Endothelial cell of umbilical vein (primary cell): Measurements from ENCODE around the gene GRIFIN. TPM values are rescaled to one million over a fixed set of nuclear protein-coding genes. Genes with fewer than 3 reads are reported as not detected.
A peak's percentile ranks its signal among the peaks of the same experiment; 100 is the strongest.

Experiments
- BruUV-seq: library from RNA; stranded (reverse); fragments of 400-500 nt; replicated peaks from 2 replicates; lab custom pipeline; 2021; lab: Mats Ljungman, UMichigan
- CTCF ChIA-PET: fragments of 300-600, 350-600 bp; sonication (Branson Sonifier 250); formaldehyde crosslinking; loops from one replicate; lab custom pipeline; 2021; ENCODE audit warnings: antibody characterized with exemption, inconsistent platforms; lab: Charles Lee
- POLR2A ChIA-PET: fragments of 300-600, 350-600 bp; sonication (Branson Sonifier 250); formaldehyde crosslinking; loops from one replicate; lab custom pipeline; 2021; ENCODE audit warnings: antibody characterized with exemption, inconsistent platforms; lab: Charles Lee
- DNase-seq: peaks from one replicate; pipeline ENCODE4 v3.0.0-alpha.2; 2011; ENCODE audit warnings: low read depth, low spot score
- FAIRE-seq: peaks from 2 replicates; lab custom pipeline; 2011; peaks lifted over from hg19 to GRCh38; lab: Jason Lieb, UNC
- H2AFZ ChIP-seq: 2 replicates; pipeline ENCODE4 v1.6.0; 2012; ENCODE audit warnings: low read depth, low read length, control low read depth, inconsistent platforms
- H3K27ac ChIP-seq: 2 replicates; pipeline ENCODE4 v1.5.1; 2011; ENCODE audit warnings: low read depth, mild to moderate bottlenecking, control low read depth, low read length, moderate library complexity; ENCODE audit not compliant: insufficient read depth
- H3K27me3 ChIP-seq, 2 experiments: 2 replicates each; pipeline versions ENCODE4 v1.6.0 to v1.6.1; 2011; ENCODE audit warnings: low read length in 2 of 2, mixed read lengths in 1 of 2; ENCODE audit not compliant: control insufficient read depth in 2 of 2, insufficient read depth in 2 of 2
- H3K36me3 ChIP-seq, 2 experiments: 2 replicates in 1 of 2; 3 replicates in 1 of 2; pipeline ENCODE4 v1.5.1; 2011; ENCODE audit warnings: low read length in 2 of 2, mild to moderate bottlenecking in 1 of 2, moderate library complexity in 1 of 2; ENCODE audit not compliant: control insufficient read depth in 2 of 2, insufficient read depth in 2 of 2; ENCODE audit errors: extremely low read depth in 1 of 2
- H3K4me1 ChIP-seq: 3 replicates; pipeline ENCODE4 v1.5.1; 2011; ENCODE audit warnings: mild to moderate bottlenecking, low read length; ENCODE audit not compliant: control insufficient read depth, insufficient read depth; ENCODE audit errors: extremely low read depth
- H3K4me2 ChIP-seq: 2 replicates; pipeline ENCODE4 v1.6.1; 2011; ENCODE audit warnings: low read length, control low read depth, mixed read lengths; ENCODE audit not compliant: insufficient read depth
- H3K4me3 ChIP-seq, 3 experiments: fragments of 200-600 bp in 1 of 3; sonication (generic), shearing (Covaris generic) in 1 of 3; replicated peaks in 1 of 3; 2 replicates each; pipeline ENCODE4 v1.5.1; 2011 to 2016; ENCODE audit warnings: control low read depth in 3 of 3, low read length in 3 of 3, mild to moderate bottlenecking in 2 of 3, inconsistent platforms in 1 of 3, low read depth in 1 of 3, moderate library complexity in 1 of 3; ENCODE audit not compliant: insufficient read depth in 1 of 3
- H3K79me2 ChIP-seq: 2 replicates; pipeline ENCODE4 v1.6.0; 2012; ENCODE audit warnings: low read length, inconsistent platforms; ENCODE audit not compliant: control insufficient read depth, insufficient read depth
- H3K9ac ChIP-seq: replicated peaks from 2 replicates; pipeline ENCODE3; 2011; ENCODE audit warnings: low read length, control low read depth; ENCODE audit not compliant: insufficient read depth; ENCODE audit errors: extremely low read depth
- H3K9me1 ChIP-seq: replicated peaks from 3 replicates; pipeline ENCODE4 v1.6.0; 2011; ENCODE audit warnings: mild to moderate bottlenecking, low read length; ENCODE audit not compliant: control insufficient read depth, insufficient read depth; ENCODE audit errors: extremely low read depth
- H3K9me3 ChIP-seq: replicated peaks from 2 replicates; pipeline ENCODE4 v1.5.1; 2012; ENCODE audit warnings: low read length, inconsistent platforms; ENCODE audit not compliant: control insufficient read depth, insufficient read depth
- H4K20me1 ChIP-seq: replicated peaks from 2 replicates; pipeline ENCODE3; 2011; ENCODE audit warnings: mild to moderate bottlenecking, low read length; ENCODE audit not compliant: control insufficient read depth, insufficient read depth; ENCODE audit errors: extremely low read depth
- CTCF ChIP-seq, 2 donors: IDR thresholded peaks; 1 replicate in 1 of 2; 2 replicates in 1 of 2; pipeline ENCODE4 v1.5.1; 2011; ENCODE audit warnings: low read length in 2 of 2, mild to moderate bottlenecking in 2 of 2, moderate library complexity in 2 of 2, control low read depth in 1 of 2, inconsistent platforms in 1 of 2, low read depth in 1 of 2; ENCODE audit not compliant: insufficient read depth in 1 of 2; ENCODE audit errors: extremely low read depth in 1 of 2
- EZH2 ChIP-seq: IDR thresholded peaks from 2 replicates; pipeline ENCODE4 v1.6.1; 2012; ENCODE audit warnings: borderline replicate concordance, low read depth, mild to moderate bottlenecking, moderate library complexity, low read length, inconsistent platforms; ENCODE audit not compliant: severe bottlenecking
- FOS ChIP-seq: IDR thresholded peaks from 2 replicates; pipeline ENCODE4 v1.6.1; 2011; ENCODE audit warnings: mild to moderate bottlenecking, low read length, moderate library complexity, borderline replicate concordance; ENCODE audit not compliant: insufficient read depth
- GATA2 ChIP-seq: IDR thresholded peaks from 2 replicates; pipeline ENCODE4 v1.7.0; 2011; ENCODE audit warnings: low read depth, mild to moderate bottlenecking, moderate library complexity, mixed read lengths, low read length; ENCODE audit not compliant: insufficient read length, insufficient read depth
- JUN ChIP-seq: IDR thresholded peaks from 2 replicates; pipeline ENCODE4 v1.6.1; 2011; ENCODE audit warnings: borderline replicate concordance, low read depth; ENCODE audit not compliant: insufficient read length, insufficient read depth
- MYC ChIP-seq: IDR thresholded peaks from one replicate; pipeline ENCODE4 v1.6.1; 2011; ENCODE audit warnings: mild to moderate bottlenecking, low read depth, low read length
- POLR2A ChIP-seq: IDR thresholded peaks from 2 replicates; pipeline ENCODE4 v1.6.1; 2012; ENCODE audit warnings: low read depth, mild to moderate bottlenecking, control low read depth, low read length
- POLR2AphosphoS5 ChIP-seq: IDR thresholded peaks from 2 replicates; pipeline ENCODE4 v1.6.1; 2012; ENCODE audit warnings: low read depth, mild to moderate bottlenecking, control low read depth, low read length, moderate library complexity; ENCODE audit not compliant: insufficient read depth
- dilution Hi-C: fragments of 300-500 bp; cut with MboI; formaldehyde crosslinking; loops from one replicate; pipeline ENCODE4 v1.15.0; 2019; ENCODE audit warnings: low sequenced_read_pairs; ENCODE audit not compliant: extremely low pct_ligation_motif_present
- intact Hi-C: fragments of 100-400 bp; cut with micrococcal nuclease; formaldehyde crosslinking; loops from one replicate; pipeline ENCODE4 v1.10.0; 2022
- polyA plus RNA-seq, 4 experiments: library from polyadenylated mRNA; depleted of rRNA in 3 of 4; stranded (reverse) in 3 of 4; unstranded in 1 of 4; fragments of >200 nt; gene quantifications; 2 replicates each; pipeline versions ENCODE4 v1.2.1 to v1.2.3, GENCODE V29; 2011 to 2012; ENCODE audit warnings: missing spikeins in 1 of 4
- total RNA-seq: library from RNA; stranded (reverse); gene quantifications from 2 replicates; pipeline ENCODE4 v1.2.3, GENCODE V29; 2021
- TF ChIP-seq, protein P1 (sequence below): IDR thresholded peaks from 2 replicates; pipeline ENCODE4 v1.6.1; 2011; ENCODE audit not compliant: insufficient read depth, insufficient read length

The GRIFIN gene
- total and polyA plus RNA-seq, 2 donors (not counting 3 experiments of a cell fraction or from before 2014, with no cell fraction given), result not detected

GRCh38 chr7:2465928-2466327, 10.3 kb downstream of the GRIFIN start:
- H3K27me3 ChIP-seq, result no peaks in the 10 kb centered on the region
- H4K20me1 ChIP-seq, result no peaks in the 10 kb centered on the region
- intact Hi-C loops, result no loop called here
- no peaks in the 10 kb centered on the region for H3K79me2 ChIP-seq
- POLR2A ChIA-PET, result no interaction called here
- peaks cover 1% of the 10 kb centered on the region for H3K4me1 ChIP-seq
- no peak for FAIRE-seq
- no peak overlapping the region for H2AFZ ChIP-seq
- CTCF ChIA-PET, result interaction anchor here (6.7 kb wide), 1 partner anchor 15 kb away, joined by 226 read pairs; no protein-coding TSS in a partner anchor
- no TSS peak for BruUV-seq
- H3K36me3 ChIP-seq, result no peaks in the 10 kb centered on the region
- no peaks in the 10 kb centered on the region for H3K9me1 ChIP-seq
- no peak overlapping the region for H3K4me2 ChIP-seq
- no peak overlapping the region for H3K27ac ChIP-seq
- H3K9ac ChIP-seq, result no peak overlapping the region
- DNase-seq, result no peak
- no peak for TF ChIP-seq GATA2
- no peak for TF ChIP-seq FOS
- TF ChIP-seq JUN, result no peak
- dilution Hi-C loops, result no loop called here
- H3K9me3 ChIP-seq, result no peaks in the 10 kb centered on the region
- H3K4me3 ChIP-seq, result no peak overlapping the region

DNA sequence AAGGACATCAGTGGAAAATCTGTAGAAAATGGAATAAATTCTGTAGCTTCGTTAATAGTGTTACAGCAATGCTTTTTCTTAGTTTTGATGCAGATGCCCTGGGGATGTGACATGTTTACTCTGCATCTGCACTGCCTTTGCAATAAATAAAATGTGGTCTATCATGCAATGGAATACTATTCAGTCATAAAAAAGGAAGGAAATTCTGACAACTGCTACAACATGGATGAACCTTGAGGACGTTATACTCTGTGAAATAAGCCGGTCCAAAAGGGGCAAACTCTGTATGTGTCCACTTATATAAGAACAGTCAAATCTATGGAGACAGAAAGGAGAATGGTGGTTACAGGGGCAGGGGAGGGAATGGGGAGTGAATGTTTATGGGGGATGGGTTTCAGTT, 13.5 kb downstream of the GRIFIN start:
- H3K9me3 ChIP-seq, result no peaks in the 10 kb centered on the region
- intact Hi-C loops (no loop called here), dilution Hi-C loops (no loop called here)
- no peaks in the 10 kb centered on the region for H3K4me1 ChIP-seq
- H4K20me1 ChIP-seq, result no peaks in the 10 kb centered on the region
- H3K9ac ChIP-seq, result no peak overlapping the region
- no peak overlapping the region for H3K4me2 ChIP-seq
- no peak overlapping the region for H3K4me3 ChIP-seq
- H2AFZ ChIP-seq, result no peak overlapping the region
- no peak for TF ChIP-seq MYC
- TF ChIP-seq POLR2AphosphoS5, result no peak
- no peak for TF ChIP-seq JUN
- TF ChIP-seq GATA2, result no peak
- TF ChIP-seq, protein P1, sequence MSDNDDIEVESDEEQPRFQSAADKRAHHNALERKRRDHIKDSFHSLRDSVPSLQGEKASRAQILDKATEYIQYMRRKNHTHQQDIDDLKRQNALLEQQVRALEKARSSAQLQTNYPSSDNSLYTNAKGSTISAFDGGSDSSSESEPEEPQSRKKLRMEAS, result no peak
- TF ChIP-seq EZH2, result no peak
- TF ChIP-seq FOS, result no peak
- TF ChIP-seq POLR2A, result no peak
- no peak for TF ChIP-seq CTCF (IDR thresholded peaks at IDR 0.05; ENCODE audit: extremely low read depth in 1 of 2, insufficient read depth in 1 of 2, low read depth in 1 of 2, low read length in 2 of 2)
- BruUV-seq, result no TSS peak
- no peaks in the 10 kb centered on the region for H3K36me3 ChIP-seq
- peak; percentile 26 for FAIRE-seq
- no peak overlapping the region for H3K27ac ChIP-seq
- H3K9me1 ChIP-seq, result no peaks in the 10 kb centered on the region
- H3K27me3 ChIP-seq, result no peaks in the 10 kb centered on the region
- ChIA-PET POLR2A (no interaction called here), CTCF (interaction anchor here (1.1 kb wide), 2 partner anchors 11 to 146 kb away, joined by 3 to 4 read pairs; no protein-coding TSS in a partner anchor)
- no peak for DNase-seq
- no peaks in the 10 kb centered on the region for H3K79me2 ChIP-seq
